Loucy (cell line): ENCODE measurements around the gene SLC35A1.

Experiments used
- CTCF ChIP-seq: fragments of 200-600 bp; sonication (generic); conservative IDR thresholded peaks from 2 replicates; pipeline ENCODE4 v1.5.1; 2014; ENCODE audit warnings: mild to moderate bottlenecking, antibody characterized with exemption, low read length
- EZH2phosphoT487 ChIP-seq: fragments of 200-600 bp; IDR thresholded peaks from 2 replicates; pipeline ENCODE4 v1.6.1; 2018; ENCODE audit warnings: antibody characterized with exemption, mild to moderate bottlenecking, moderate library complexity, borderline replicate concordance

GRCh38 chr6:87444362-87444761 lies 28.4 kb upstream of the SLC35A1 start:
- TF ChIP-seq CTCF = no peak
- no peak for TF ChIP-seq EZH2phosphoT487
